ENCODE measurements around the gene CD164. TPM values are rescaled to one million over a fixed set of nuclear protein-coding genes. Genes with fewer than 3 reads are reported as not detected.

Gene CD164
- total RNA-seq, 3 donors from 2014 or later: 337 to 845 (median 513) TPM

- no peak for TF ChIP-seq CTCF (IDR thresholded peaks at IDR 0.05)
- Histone ChIP-seq H3K4me3 (no peak overlapping the region), H3K4me1 (ENCODE audit: low read depth) (no peaks in the 10 kb centered on the region), H3K9me3 (no peaks in the 10 kb centered on the region), H3K36me3 (ENCODE audit: low read depth) (no peaks in the 10 kb centered on the region)
- intact Hi-C loops (cut with DNase I, micrococcal nuclease): no loop called here
- no peak for DNase-seq
- no peak for ATAC-seq
Measured at GRCh38 chr6:109363753-109364152, 18.5 kb downstream of the CD164 start.

GRCh38 chr6:109362102-109362884 is 20.0 kb downstream of the CD164 start:
- DNase-seq: no peak
- no peak for TF ChIP-seq CTCF (IDR thresholded peaks at IDR 0.05)
- intact Hi-C loops (cut with DNase I, micrococcal nuclease): no loop called here
- H3K9me3 ChIP-seq: no peaks in the 10 kb centered on the region
- no peaks in the 10 kb centered on the region for H3K36me3 ChIP-seq (ENCODE audit: low read depth)
- no peak overlapping the region for H3K4me3 ChIP-seq
- no peaks in the 10 kb centered on the region for H3K4me1 ChIP-seq (ENCODE audit: low read depth)
- ATAC-seq: no peak

GRCh38 chr6:109360791-109361190 is 21.5 kb downstream of the CD164 start:
- Histone ChIP-seq H3K9me3 (peaks cover 3% of the 10 kb centered on the region), H3K4me3 (no peak overlapping the region), H3K36me3 (ENCODE audit: low read depth) (no peaks in the 10 kb centered on the region), H3K4me1 (ENCODE audit: low read depth) (no peaks in the 10 kb centered on the region)
- intact Hi-C loops (cut with DNase I, micrococcal nuclease): no loop called here
- DNase-seq (no peak), ATAC-seq (no peak)
- no peak for TF ChIP-seq CTCF (IDR thresholded peaks at IDR 0.05)

GRCh38 chr6:109360281-109360680 is 22.0 kb downstream of the CD164 start:
- H3K36me3 ChIP-seq (ENCODE audit: low read depth): no peaks in the 10 kb centered on the region
- no peak for ATAC-seq
- H3K4me1 ChIP-seq (ENCODE audit: low read depth): no peaks in the 10 kb centered on the region
- H3K4me3 ChIP-seq: no peak overlapping the region
- no peak for DNase-seq
- H3K9me3 ChIP-seq: peaks cover 3% of the 10 kb centered on the region
- intact Hi-C loops (cut with DNase I, micrococcal nuclease): no loop called here
- TF ChIP-seq CTCF (IDR thresholded peaks at IDR 0.05): no peak

- Histone ChIP-seq H3K9me3 (peaks cover 3% of the 10 kb centered on the region), H3K36me3 (ENCODE audit: low read depth) (no peaks in the 10 kb centered on the region), H3K4me3 (no peak overlapping the region), H3K4me1 (ENCODE audit: low read depth) (no peaks in the 10 kb centered on the region)
- DNase-seq: no peak
- no peak for ATAC-seq
- intact Hi-C loops (cut with DNase I, micrococcal nuclease): no loop called here
- TF ChIP-seq CTCF (IDR thresholded peaks at IDR 0.05): no peak
Measured at GRCh38 chr6:109359248-109359647, 23.0 kb downstream of the CD164 start.
